Transverse colon (tissue), 4 donors: ENCODE measurements around the gene COG5. TPM values are rescaled to one million over a fixed set of nuclear protein-coding genes. Genes with fewer than 3 reads are reported as not detected.

ENCODE experiments used
- DNase-seq: peaks from one replicate; pipeline ENCODE4 v3.0.0-alpha.2; 2019
- H3K27ac ChIP-seq, 4 donors: fragments of 200-600 bp; sonication (generic); 2 replicates each; pipeline ENCODE4 v1.5.1; 2016 to 2018; ENCODE audit warnings: inconsistent platforms in 4 of 4
- H3K27me3 ChIP-seq: fragments of 200-600 bp; sonication (generic); 2 replicates; pipeline ENCODE4 v1.5.1; 2017; ENCODE audit warnings: inconsistent platforms
- H3K36me3 ChIP-seq, 4 donors: fragments of 200-600 bp; sonication (generic); 2 replicates each; pipeline ENCODE4 v1.5.1; 2017 to 2019; ENCODE audit warnings: inconsistent platforms in 4 of 4
- H3K4me1 ChIP-seq, 4 donors: fragments of 200-600 bp; sonication (generic); 2 replicates each; pipeline ENCODE4 v1.5.1; 2017 to 2020; ENCODE audit warnings: inconsistent platforms in 4 of 4
- H3K4me3 ChIP-seq, 4 donors: fragments of 200-600 bp; sonication (generic); 1 replicate in 1 of 4; 2 replicates in 3 of 4; pipeline versions ENCODE4 v1.5.1 to v1.6.1; 2017 to 2019; ENCODE audit warnings: inconsistent platforms in 4 of 4
- H3K9me3 ChIP-seq, 2 donors: fragments of 200-600 bp; sonication (generic); 2 replicates each; pipeline ENCODE4 v1.5.1; 2017 to 2019; ENCODE audit warnings: inconsistent platforms in 2 of 2
- EP300 ChIP-seq: sonication (generic); formaldehyde crosslinking; IDR thresholded peaks from one replicate; pipeline ENCODE4 v1.6.1; 2017; ENCODE audit warnings: antibody characterized with exemption, low read depth
- POLR2A ChIP-seq: fragments of 450-650 bp; IDR thresholded peaks from one replicate; pipeline ENCODE4 v1.6.1; 2016; ENCODE audit warnings: antibody characterized with exemption, mild to moderate bottlenecking, moderate library complexity
- POLR2AphosphoS5 ChIP-seq, 3 donors: sonication (generic); formaldehyde crosslinking; IDR thresholded peaks; one replicate each; pipeline ENCODE4 v1.6.1; 2016; ENCODE audit warnings: antibody characterized with exemption in 3 of 3
- WGBS, 2 donors: methylation state at CpG; one replicate each; pipeline ENCODE4 v1.1.5; 2018; ENCODE audit warnings: low coverage in 1 of 2; 5-methylcytosine and 5-hydroxymethylcytosine counted together
- in situ Hi-C, 4 donors: fragments of 200-750 bp; cut with MboI; loops; one replicate each; pipeline versions ENCODE4 v1.15.0 to v1.15.1; 2017; ENCODE audit warnings: low sequenced_read_pairs in 3 of 4, low pct_ligation_motif_present in 1 of 4, low pct_unique_long_range_greater_than_20kb in 1 of 4
- intact Hi-C: fragments of 100-400 bp; cut with DNase I; formaldehyde crosslinking; loops from one replicate; pipeline ENCODE4 v1.15.1; 2023; ENCODE audit warnings: low total_unique reads
- total RNA-seq, 4 donors: library from RNA; depleted of rRNA; stranded (reverse); fragments of >200 nt; gene quantifications; one replicate each; pipeline ENCODE4 v1.1.0, GENCODE V29; 2016
- TF ChIP-seq, protein P1 (sequence below), 5 experiments: fragments of 200-600 bp in 3 of 5; fragments of 450-650 bp in 2 of 5; sonication (generic) in 3 of 5; IDR thresholded peaks; 1 replicate in 2 of 5; 2 replicates in 3 of 5; pipeline ENCODE4 v1.5.1; 2016 to 2017; ENCODE audit warnings: antibody characterized with exemption in 5 of 5, inconsistent platforms in 3 of 5, mild to moderate bottlenecking in 2 of 5, moderate library complexity in 1 of 5

Gene COG5
- total RNA-seq, 4 donors from 2014 or later, result 15.7 to 48.2 (median 35.7) TPM

DNA sequence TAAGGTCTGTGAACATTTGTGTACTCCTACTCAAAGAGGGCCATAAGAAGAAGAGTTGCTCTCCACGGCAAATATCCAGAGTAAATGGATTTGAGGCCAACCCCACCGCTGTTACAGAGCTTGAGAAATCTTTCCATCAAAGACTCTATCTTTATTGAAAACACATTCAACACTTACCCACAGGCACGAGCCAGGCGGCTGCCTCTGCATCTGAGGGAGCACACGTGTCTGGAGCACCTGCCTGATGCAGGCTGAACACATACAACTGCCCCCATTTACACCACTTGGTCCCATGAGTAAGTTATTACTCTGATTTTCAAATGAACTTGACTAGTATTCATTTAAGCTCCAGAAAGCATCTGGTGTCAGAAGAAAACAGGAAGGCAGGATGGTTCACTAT, 356.3 kb downstream of the COG5 start:
- no peak for TF ChIP-seq EP300
- TF ChIP-seq, protein P1, sequence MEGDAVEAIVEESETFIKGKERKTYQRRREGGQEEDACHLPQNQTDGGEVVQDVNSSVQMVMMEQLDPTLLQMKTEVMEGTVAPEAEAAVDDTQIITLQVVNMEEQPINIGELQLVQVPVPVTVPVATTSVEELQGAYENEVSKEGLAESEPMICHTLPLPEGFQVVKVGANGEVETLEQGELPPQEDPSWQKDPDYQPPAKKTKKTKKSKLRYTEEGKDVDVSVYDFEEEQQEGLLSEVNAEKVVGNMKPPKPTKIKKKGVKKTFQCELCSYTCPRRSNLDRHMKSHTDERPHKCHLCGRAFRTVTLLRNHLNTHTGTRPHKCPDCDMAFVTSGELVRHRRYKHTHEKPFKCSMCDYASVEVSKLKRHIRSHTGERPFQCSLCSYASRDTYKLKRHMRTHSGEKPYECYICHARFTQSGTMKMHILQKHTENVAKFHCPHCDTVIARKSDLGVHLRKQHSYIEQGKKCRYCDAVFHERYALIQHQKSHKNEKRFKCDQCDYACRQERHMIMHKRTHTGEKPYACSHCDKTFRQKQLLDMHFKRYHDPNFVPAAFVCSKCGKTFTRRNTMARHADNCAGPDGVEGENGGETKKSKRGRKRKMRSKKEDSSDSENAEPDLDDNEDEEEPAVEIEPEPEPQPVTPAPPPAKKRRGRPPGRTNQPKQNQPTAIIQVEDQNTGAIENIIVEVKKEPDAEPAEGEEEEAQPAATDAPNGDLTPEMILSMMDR (IDR thresholded peaks at IDR 0.05), result no peak
- TF ChIP-seq POLR2A, result no peak
- no peak for TF ChIP-seq POLR2AphosphoS5 (IDR thresholded peaks at IDR 0.05)
- H3K9me3 ChIP-seq, result no peaks in the 10 kb centered on the region
- intact Hi-C loops (no loop called here), in situ Hi-C loops (no loop called here)
- peak overlapping the region in 1 of 4 donors; percentile 62 for H3K27ac ChIP-seq
- H3K36me3 ChIP-seq, result peaks cover 0 to 26% (median 8%) of the 10 kb centered on the region in 4 donors
- H3K4me1 ChIP-seq, result peaks cover 0 to 3% (median 0%) of the 10 kb centered on the region in 4 donors
- DNase-seq, result no peak
- no peaks in the 10 kb centered on the region for H3K27me3 ChIP-seq
- WGBS, 2 donors, result 99% methylated on average over 5 of the region's 5 CpGs; no CpG with 5 or more reads in 1 of the 2 donors
- no peak overlapping the region for H3K4me3 ChIP-seq

DNA sequence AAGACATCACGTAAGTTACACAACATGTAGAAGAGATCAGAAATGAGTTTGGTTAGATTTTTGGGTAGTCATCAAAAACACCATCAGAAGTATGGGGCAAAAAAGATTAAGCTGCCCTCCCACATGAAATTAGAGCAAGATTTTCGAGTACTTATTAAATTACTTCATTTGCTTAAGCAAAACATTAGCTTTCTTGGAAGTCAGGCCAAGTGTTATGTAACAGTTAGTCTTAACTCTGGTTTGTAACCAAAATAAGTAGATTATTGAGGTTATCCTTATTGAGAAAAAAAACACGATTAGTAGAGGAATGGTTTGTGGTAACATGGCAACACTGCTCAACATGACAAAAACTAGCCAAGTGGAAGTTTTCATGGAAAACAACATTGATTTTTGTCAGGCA, 357.0 kb downstream of the COG5 start:
- no peak for DNase-seq
- H3K4me1 ChIP-seq, result peaks cover 0 to 3% (median 0%) of the 10 kb centered on the region in 4 donors
- H3K36me3 ChIP-seq, result peaks cover 0 to 30% (median 9%) of the 10 kb centered on the region in 4 donors
- no peaks in the 10 kb centered on the region for H3K27me3 ChIP-seq
- H3K4me3 ChIP-seq, result no peak overlapping the region
- in situ Hi-C loops (no loop called here), intact Hi-C loops (no loop called here)
- no peak overlapping the region for H3K27ac ChIP-seq
- TF ChIP-seq EP300 (no peak), POLR2AphosphoS5 (IDR thresholded peaks at IDR 0.05) (no peak), POLR2A (no peak)
- TF ChIP-seq, protein P1 (IDR thresholded peaks at IDR 0.05), result no peak
- WGBS, 2 donors, result 78 to 79% methylated on average over 3 of the region's 3 CpGs
- H3K9me3 ChIP-seq, result no peaks in the 10 kb centered on the region

DNA sequence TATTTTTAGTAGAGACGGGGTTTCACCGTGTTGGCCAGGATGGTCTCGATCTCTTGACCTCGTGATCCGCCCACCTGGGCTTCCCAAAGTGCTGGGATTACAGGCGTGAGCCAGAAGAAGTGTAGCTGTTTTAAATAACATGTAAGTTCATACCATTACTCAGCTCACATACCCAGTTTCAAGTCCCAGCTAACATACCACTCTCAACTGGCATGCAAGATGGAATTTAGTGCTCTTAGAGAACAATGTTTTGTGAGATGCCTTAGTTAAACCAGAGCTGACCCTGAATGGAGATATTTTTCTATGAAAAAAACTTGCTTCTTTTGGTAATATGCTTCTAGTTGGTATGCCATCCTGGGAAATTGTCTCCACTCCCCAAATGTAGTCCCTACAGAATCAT, 357.6 kb downstream of the COG5 start:
- intact Hi-C loops, result no loop called here
- H3K36me3 ChIP-seq, result peaks cover 0 to 35% (median 9%) of the 10 kb centered on the region in 4 donors

DNA sequence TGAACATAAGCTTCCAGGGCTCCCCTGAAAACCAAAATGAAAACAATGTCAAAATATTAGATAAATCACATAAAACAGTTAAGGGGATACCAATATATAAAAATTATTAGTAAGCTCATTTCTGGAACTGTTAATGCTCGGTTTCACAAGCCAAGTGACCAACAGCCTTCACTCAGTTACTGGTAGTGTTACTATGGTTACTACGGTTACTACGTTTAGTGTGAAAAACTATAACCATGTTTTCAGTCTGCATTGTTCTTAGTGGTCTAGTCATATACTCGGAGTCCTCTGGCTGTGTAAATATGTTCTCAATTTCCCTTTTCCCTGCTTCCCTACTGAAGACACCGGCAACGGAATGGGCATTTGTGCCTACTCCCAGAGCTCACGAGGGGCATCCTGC, 360.1 kb downstream of the COG5 start:
- DNase-seq, result no peak
- WGBS, 2 donors, result 91 to 100% methylated on average over 6 to 7 of the region's 7 CpGs
- no peak overlapping the region for H3K4me3 ChIP-seq
- no peak for TF ChIP-seq POLR2AphosphoS5 (IDR thresholded peaks at IDR 0.05)
- no peak overlapping the region for H3K27ac ChIP-seq
- peaks cover 0 to 3% (median 0%) of the 10 kb centered on the region in 4 donors for H3K4me1 ChIP-seq
- H3K36me3 ChIP-seq, result peaks cover 0 to 46% (median 9%) of the 10 kb centered on the region in 4 donors
- in situ Hi-C loops (no loop called here), intact Hi-C loops (no loop called here)
- H3K27me3 ChIP-seq, result no peaks in the 10 kb centered on the region
- H3K9me3 ChIP-seq, result no peaks in the 10 kb centered on the region

More for the DNA sequence above, 357.6 kb downstream of the COG5 start:
- Histone ChIP-seq H3K27me3 (no peaks in the 10 kb centered on the region), H3K4me3 (no peak overlapping the region), H3K9me3 (no peaks in the 10 kb centered on the region), H3K4me1 (peaks cover 0 to 3% (median 0%) of the 10 kb centered on the region in 4 donors), H3K27ac (no peak overlapping the region)
- no peak for DNase-seq
- WGBS, 2 donors, result 99% methylated on average over 6 of the region's 6 CpGs; no CpG with 5 or more reads in 1 of the 2 donors
- in situ Hi-C loops, result no loop called here
- TF ChIP-seq POLR2AphosphoS5 (IDR thresholded peaks at IDR 0.05) (no peak), POLR2A (no peak), EP300 (no peak)
- TF ChIP-seq, protein P1 (IDR thresholded peaks at IDR 0.05), result no peak

DNA sequence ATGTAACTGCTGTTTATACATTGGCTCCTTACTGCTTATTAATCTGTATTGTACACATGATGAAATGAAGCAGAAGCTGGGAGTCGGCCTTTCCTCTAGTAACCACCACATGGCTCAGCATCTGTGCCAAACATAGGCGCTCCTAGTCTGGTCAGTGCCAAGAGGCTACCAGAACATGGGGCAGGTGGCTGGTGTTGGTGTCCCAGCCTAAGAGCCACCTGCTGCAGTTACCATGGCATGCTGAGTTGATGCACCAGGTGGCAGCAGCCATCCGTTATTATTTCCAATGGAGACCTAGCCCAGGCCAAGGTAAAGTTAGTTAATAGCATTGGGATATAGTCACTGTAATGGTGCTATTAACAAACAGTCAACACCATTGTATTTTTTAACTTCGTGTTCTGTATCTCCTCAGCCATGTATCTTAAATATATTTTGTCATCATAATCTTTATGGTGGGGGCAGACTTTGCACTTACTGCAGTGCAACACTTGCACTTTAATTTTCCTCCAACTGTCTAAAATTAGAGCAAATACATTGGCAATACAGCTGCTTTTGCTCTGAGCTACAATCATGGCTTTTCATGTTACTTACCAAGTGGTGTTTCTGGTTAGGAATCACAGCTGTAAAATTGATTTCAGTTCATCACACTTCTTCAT, 361.8 kb downstream of the COG5 start:
- WGBS, 2 donors, result 34 to 58% methylated on average over 4 of the region's 4 CpGs
- H3K4me1 ChIP-seq, result no peaks in the 10 kb centered on the region
- no peak overlapping the region for H3K27ac ChIP-seq
- peaks cover 0 to 51% (median 15%) of the 10 kb centered on the region in 4 donors for H3K36me3 ChIP-seq
- in situ Hi-C loops (no loop called here), intact Hi-C loops (no loop called here)
- TF ChIP-seq EP300 (no peak), POLR2AphosphoS5 (IDR thresholded peaks at IDR 0.05) (peak in 1 of 3 donors; percentile 22)
- TF ChIP-seq, protein P1 (IDR thresholded peaks at IDR 0.05), result peak; percentile 11 to 38 (median 37)
- no peaks in the 10 kb centered on the region for H3K9me3 ChIP-seq
- no peak overlapping the region for H3K4me3 ChIP-seq
- peak; percentile 19 for DNase-seq
- no peaks in the 10 kb centered on the region for H3K27me3 ChIP-seq
